K562 (cell line): ENCODE results near the gene ADAP1. TPM values are rescaled to one million over a fixed set of nuclear protein-coding genes. Genes with fewer than 3 reads are reported as not detected.

Experiments
- CEBPG ChIP-seq, 3 experiments: fragments of 200-800 bp in 1 of 3; sonication (Bioruptor generic) in 1 of 3; sonication (generic) in 1 of 3; formaldehyde crosslinking in 1 of 3; IDR thresholded peaks in 2 of 3; conservative IDR thresholded peaks in 1 of 3; 2 replicates each; pipeline versions ENCODE4 v1.6.1 to v1.8.0; 2016 to 2022; ENCODE audit warnings: missing compliant biosample characterization in 2 of 3, missing genetic modification characterization in 2 of 3, mild to moderate bottlenecking in 1 of 3, missing genetic modification reagents in 1 of 3
- CTBP1 ChIP-seq: fragments of 450-650 bp; IDR thresholded peaks from 2 replicates; pipeline ENCODE4 v1.6.1; 2016; ENCODE audit warnings: borderline replicate concordance
- NFIX ChIP-seq: fragments of 250-450 bp; sonication (Bioruptor Pico); IDR thresholded peaks from 2 replicates; pipeline ENCODE4 v1.4.0; 2020; ENCODE audit warnings: low read depth, mild to moderate bottlenecking, moderate library complexity
- POLR2AphosphoS5 ChIP-seq: IDR thresholded peaks from 2 replicates; pipeline ENCODE4 v1.6.1; 2011; ENCODE audit warnings: mild to moderate bottlenecking, low read depth, low read length, moderate library complexity; ENCODE audit not compliant: control insufficient read depth, insufficient read depth
- ZNF263 ChIP-seq: sonication (generic); formaldehyde crosslinking; IDR thresholded peaks from 2 replicates; pipeline ENCODE4 v1.8.0; 2022; ENCODE audit warnings: mild to moderate bottlenecking, missing genetic modification reagents, borderline replicate concordance
- ZNF324 ChIP-seq: fragments of 250-450 bp; sonication (Bioruptor Pico); IDR thresholded peaks from 2 replicates; pipeline ENCODE4 v1.4.0; 2020; ENCODE audit warnings: mild to moderate bottlenecking
- polyA plus RNA-seq, 8 experiments: library from polyadenylated mRNA; depleted of rRNA in 4 of 8; stranded (reverse) in 5 of 8; unstranded in 3 of 8; fragments of >200 nt; fragmentation: Nextera tagmentation in 2 of 8; fragmentation: Illumina TruSeq in 1 of 8; extraction: Ambion mirVana in 2 of 8; extraction: Trizol in 1 of 8; gene quantifications; 2 replicates each; pipeline versions ENCODE4 v1.2.1 to v1.2.3, GENCODE V29; 2011 to 2014; ENCODE audit warnings: inconsistent platforms in 1 of 8, missing spikeins in 1 of 8
- total RNA-seq, 7 experiments: library from RNA; depleted of rRNA in 6 of 7; stranded (reverse); fragments of >200 nt in 6 of 7; fragmentation: Illumina TruSeq in 2 of 7; extraction: Trizol in 2 of 7; gene quantifications; 2 replicates each; pipeline versions ENCODE4 v1.2.1 to v1.2.3, GENCODE V29; 2011 to 2021; ENCODE audit warnings: low replicate concordance in 1 of 7
- TF ChIP-seq, protein P1 (sequence below): sonication (generic); formaldehyde crosslinking; IDR thresholded peaks from 2 replicates; pipeline ENCODE4 v1.8.0; 2022; ENCODE audit warnings: mild to moderate bottlenecking, missing genetic modification reagents, borderline replicate concordance
- TF ChIP-seq, protein P2 (sequence below): sonication (generic); formaldehyde crosslinking; IDR thresholded peaks from 2 replicates; pipeline ENCODE4 v1.8.1; 2023; ENCODE audit warnings: mild to moderate bottlenecking, missing genetic modification reagents, moderate library complexity
- TF ChIP-seq, protein P3 (sequence below): fragments of 450-650 bp; IDR thresholded peaks from 2 replicates; pipeline ENCODE4 v1.6.1; 2014; ENCODE audit warnings: low read depth, mild to moderate bottlenecking, moderate library complexity, borderline replicate concordance
- TF ChIP-seq, protein P4 (sequence below): fragments of 450-650 bp; IDR thresholded peaks from 2 replicates; pipeline ENCODE4 v1.6.1; 2016; ENCODE audit warnings: low read depth
- TF ChIP-seq, protein P5 (sequence below): fragments of 250-450 bp; sonication (Bioruptor Pico); IDR thresholded peaks from 2 replicates; pipeline ENCODE4 v1.5.0; 2021

Gene ADAP1
- total and polyA plus RNA-seq, 9 of the 15 experiments (the other 6 are each of a cell fraction or from before 2014, with no cell fraction given) = 0.27 to 1.4 (median 0.52) TPM; not detected in 3

DNA sequence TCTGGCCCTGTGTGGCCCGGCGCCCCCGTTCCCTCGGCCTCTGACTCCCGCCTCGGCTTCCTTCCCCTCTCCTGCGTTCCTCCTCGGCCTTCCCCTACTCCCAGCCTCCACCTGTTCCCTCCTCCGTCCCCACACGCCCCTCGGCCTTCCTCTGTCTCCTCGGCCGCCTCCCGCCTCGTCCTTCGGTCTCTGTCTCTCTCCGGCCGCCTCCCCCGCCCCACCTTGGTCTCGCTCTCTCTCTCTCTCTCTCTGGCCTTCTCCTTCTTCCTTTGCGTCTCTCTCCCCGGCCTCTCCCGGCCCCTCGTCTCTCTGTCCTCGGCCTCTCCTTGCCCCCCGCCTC, 77.5 kb downstream of the ADAP1 start (continued):
- TF ChIP-seq, protein P1, sequence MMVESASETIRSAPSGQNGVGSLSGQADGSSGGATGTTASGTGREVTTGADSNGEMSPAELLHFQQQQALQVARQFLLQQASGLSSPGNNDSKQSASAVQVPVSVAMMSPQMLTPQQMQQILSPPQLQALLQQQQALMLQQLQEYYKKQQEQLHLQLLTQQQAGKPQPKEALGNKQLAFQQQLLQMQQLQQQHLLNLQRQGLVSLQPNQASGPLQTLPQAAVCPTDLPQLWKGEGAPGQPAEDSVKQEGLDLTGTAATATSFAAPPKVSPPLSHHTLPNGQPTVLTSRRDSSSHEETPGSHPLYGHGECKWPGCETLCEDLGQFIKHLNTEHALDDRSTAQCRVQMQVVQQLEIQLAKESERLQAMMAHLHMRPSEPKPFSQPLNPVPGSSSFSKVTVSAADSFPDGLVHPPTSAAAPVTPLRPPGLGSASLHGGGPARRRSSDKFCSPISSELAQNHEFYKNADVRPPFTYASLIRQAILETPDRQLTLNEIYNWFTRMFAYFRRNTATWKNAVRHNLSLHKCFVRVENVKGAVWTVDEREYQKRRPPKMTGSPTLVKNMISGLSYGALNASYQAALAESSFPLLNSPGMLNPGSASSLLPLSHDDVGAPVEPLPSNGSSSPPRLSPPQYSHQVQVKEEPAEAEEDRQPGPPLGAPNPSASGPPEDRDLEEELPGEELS (CRISPR knock-in tag) = no peak
- TF ChIP-seq CEBPG (CRISPR knock-in tag; IDR thresholded peaks at IDR 0.05) = no peak
- no peak for TF ChIP-seq CEBPG (tag; conservative IDR thresholded peaks at IDR 0.05 in 1 of 2, IDR thresholded peaks at IDR 0.05 in 1 of 2)
- no peak for TF ChIP-seq CTBP1
- TF ChIP-seq, protein P2, sequence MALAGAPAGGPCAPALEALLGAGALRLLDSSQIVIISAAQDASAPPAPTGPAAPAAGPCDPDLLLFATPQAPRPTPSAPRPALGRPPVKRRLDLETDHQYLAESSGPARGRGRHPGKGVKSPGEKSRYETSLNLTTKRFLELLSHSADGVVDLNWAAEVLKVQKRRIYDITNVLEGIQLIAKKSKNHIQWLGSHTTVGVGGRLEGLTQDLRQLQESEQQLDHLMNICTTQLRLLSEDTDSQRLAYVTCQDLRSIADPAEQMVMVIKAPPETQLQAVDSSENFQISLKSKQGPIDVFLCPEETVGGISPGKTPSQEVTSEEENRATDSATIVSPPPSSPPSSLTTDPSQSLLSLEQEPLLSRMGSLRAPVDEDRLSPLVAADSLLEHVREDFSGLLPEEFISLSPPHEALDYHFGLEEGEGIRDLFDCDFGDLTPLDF (CRISPR knock-in tag) = no peak
- no peak; the same call in 1 of the 2 replicates for TF ChIP-seq POLR2AphosphoS5
- TF ChIP-seq, protein P3, sequence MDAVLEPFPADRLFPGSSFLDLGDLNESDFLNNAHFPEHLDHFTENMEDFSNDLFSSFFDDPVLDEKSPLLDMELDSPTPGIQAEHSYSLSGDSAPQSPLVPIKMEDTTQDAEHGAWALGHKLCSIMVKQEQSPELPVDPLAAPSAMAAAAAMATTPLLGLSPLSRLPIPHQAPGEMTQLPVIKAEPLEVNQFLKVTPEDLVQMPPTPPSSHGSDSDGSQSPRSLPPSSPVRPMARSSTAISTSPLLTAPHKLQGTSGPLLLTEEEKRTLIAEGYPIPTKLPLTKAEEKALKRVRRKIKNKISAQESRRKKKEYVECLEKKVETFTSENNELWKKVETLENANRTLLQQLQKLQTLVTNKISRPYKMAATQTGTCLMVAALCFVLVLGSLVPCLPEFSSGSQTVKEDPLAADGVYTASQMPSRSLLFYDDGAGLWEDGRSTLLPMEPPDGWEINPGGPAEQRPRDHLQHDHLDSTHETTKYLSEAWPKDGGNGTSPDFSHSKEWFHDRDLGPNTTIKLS = no peak
- TF ChIP-seq NFIX (CRISPR knock-in tag) = no peak
- TF ChIP-seq, protein P4, sequence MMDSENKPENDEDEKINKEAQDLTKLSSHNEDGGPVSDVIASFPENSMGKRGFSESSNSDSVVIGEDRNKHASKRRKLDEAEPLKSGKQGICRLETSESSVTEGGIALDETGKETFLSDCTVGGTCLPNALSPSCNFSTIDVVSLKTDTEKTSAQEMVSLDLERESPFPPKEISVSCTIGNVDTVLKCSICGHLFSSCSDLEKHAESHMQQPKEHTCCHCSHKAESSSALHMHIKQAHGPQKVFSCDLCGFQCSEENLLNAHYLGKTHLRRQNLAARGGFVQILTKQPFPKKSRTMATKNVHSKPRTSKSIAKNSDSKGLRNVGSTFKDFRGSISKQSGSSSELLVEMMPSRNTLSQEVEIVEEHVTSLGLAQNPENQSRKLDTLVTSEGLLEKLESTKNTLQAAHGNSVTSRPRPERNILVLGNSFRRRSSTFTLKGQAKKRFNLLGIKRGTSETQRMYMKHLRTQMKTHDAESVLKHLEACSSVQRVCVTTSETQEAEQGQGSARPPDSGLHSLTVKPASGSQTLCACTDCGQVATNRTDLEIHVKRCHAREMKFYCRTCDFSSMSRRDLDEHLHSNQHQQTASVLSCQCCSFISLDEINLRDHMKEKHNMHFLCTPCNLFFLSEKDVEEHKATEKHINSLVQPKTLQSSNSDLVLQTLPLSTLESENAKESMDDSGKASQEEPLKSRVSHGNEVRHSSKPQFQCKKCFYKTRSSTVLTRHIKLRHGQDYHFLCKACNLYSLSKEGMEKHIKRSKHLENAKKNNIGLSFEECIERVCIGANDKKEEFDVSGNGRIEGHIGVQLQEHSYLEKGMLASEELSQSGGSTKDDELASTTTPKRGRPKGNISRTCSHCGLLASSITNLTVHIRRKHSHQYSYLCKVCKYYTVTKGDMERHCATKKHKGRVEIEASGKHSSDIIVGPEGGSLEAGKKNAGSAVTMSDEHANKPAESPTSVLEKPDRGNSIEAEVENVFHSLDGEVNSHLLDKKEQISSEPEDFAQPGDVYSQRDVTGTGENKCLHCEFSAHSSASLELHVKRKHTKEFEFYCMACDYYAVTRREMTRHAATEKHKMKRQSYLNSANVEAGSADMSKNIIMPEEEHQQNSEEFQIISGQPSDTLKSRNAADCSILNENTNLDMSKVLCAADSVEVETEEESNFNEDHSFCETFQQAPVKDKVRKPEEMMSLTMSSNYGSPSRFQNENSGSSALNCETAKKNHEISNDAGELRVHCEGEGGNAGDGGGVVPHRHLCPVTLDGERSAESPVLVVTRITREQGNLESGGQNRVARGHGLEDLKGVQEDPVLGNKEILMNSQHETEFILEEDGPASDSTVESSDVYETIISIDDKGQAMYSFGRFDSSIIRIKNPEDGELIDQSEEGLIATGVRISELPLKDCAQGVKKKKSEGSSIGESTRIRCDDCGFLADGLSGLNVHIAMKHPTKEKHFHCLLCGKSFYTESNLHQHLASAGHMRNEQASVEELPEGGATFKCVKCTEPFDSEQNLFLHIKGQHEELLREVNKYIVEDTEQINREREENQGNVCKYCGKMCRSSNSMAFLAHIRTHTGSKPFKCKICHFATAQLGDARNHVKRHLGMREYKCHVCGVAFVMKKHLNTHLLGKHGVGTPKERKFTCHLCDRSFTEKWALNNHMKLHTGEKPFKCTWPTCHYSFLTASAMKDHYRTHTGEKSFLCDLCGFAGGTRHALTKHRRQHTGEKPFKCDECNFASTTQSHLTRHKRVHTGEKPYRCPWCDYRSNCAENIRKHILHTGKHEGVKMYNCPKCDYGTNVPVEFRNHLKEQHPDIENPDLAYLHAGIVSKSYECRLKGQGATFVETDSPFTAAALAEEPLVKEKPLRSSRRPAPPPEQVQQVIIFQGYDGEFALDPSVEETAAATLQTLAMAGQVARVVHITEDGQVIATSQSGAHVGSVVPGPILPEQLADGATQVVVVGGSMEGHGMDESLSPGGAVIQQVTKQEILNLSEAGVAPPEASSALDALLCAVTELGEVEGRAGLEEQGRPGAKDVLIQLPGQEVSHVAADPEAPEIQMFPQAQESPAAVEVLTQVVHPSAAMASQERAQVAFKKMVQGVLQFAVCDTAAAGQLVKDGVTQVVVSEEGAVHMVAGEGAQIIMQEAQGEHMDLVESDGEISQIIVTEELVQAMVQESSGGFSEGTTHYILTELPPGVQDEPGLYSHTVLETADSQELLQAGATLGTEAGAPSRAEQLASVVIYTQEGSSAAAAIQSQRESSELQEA = peak; percentile 83
- TF ChIP-seq, protein P5, sequence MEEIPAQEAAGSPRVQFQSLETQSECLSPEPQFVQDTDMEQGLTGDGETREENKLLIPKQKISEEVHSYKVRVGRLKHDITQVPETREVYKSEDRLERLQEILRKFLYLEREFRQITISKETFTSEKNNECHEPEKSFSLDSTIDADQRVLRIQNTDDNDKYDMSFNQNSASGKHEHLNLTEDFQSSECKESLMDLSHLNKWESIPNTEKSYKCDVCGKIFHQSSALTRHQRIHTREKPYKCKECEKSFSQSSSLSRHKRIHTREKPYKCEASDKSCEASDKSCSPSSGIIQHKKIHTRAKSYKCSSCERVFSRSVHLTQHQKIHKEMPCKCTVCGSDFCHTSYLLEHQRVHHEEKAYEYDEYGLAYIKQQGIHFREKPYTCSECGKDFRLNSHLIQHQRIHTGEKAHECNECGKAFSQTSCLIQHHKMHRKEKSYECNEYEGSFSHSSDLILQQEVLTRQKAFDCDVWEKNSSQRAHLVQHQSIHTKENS (CRISPR knock-in tag) = no peak
- TF ChIP-seq ZNF324 (CRISPR knock-in tag) = no peak
- TF ChIP-seq ZNF263 = peak; percentile 50; the same call in 1 of the 2 replicates
